RWPE2 (cell line): ENCODE results near the gene ADGRL2.

Experiments
- ATAC-seq: fragments of 200-7000 bp; cut with Tn5 transposase; 3 replicates; pipeline ENCODE4 v1.9.1; 2021; ENCODE audit warnings: low read depth
- DNase-seq: peaks from one replicate; pipeline ENCODE4 v3.0.0-alpha.2; 2020; ENCODE audit warnings: low spot score
- H3K27ac ChIP-seq: fragments of 450-650 bp; 2 replicates; pipeline ENCODE4 v1.5.1; 2017; ENCODE audit warnings: mild to moderate bottlenecking; ENCODE audit not compliant: poor library complexity, severe bottlenecking
- H3K27me3 ChIP-seq: fragments of 250-450 bp; sonication (Bioruptor Pico); 2 replicates; pipeline ENCODE4 v1.5.1; 2021; ENCODE audit warnings: mild to moderate bottlenecking, moderate library complexity; ENCODE audit not compliant: insufficient read depth, poor library complexity, severe bottlenecking
- H3K36me3 ChIP-seq: fragments of 250-450 bp; sonication (Bioruptor Pico); 2 replicates; pipeline ENCODE4 v1.5.1; 2020; ENCODE audit warnings: low read depth, mild to moderate bottlenecking, moderate library complexity
- H3K4me1 ChIP-seq: fragments of 250-450 bp; sonication (Bioruptor Pico); 2 replicates; pipeline ENCODE4 v1.5.1; 2021; ENCODE audit warnings: mild to moderate bottlenecking, moderate library complexity; ENCODE audit not compliant: insufficient read depth, poor library complexity, severe bottlenecking
- H3K4me3 ChIP-seq: fragments of 250-450 bp; sonication (Bioruptor Pico); 2 replicates; pipeline ENCODE4 v1.5.1; 2021; ENCODE audit warnings: mild to moderate bottlenecking, moderate library complexity; ENCODE audit not compliant: severe bottlenecking
- H3K9me3 ChIP-seq: fragments of 250-450 bp; sonication (Bioruptor Pico); 2 replicates; pipeline ENCODE4 v1.5.1; 2021; ENCODE audit warnings: mild to moderate bottlenecking, moderate library complexity; ENCODE audit not compliant: severe bottlenecking
- CTCF ChIP-seq: fragments of 450-650 bp; IDR thresholded peaks from one replicate; pipeline ENCODE4 v1.5.1; 2017; ENCODE audit warnings: mild to moderate bottlenecking, moderate library complexity; ENCODE audit not compliant: poor library complexity, severe bottlenecking

ADGRL2 gene

GRCh38 chr1:81811757-81812371 is 11.1 kb downstream of the ADGRL2 start:
- no peak for ATAC-seq
- DNase-seq = no peak
- H3K4me3 ChIP-seq = no peak overlapping the region
- H3K27ac ChIP-seq = no peak overlapping the region
- H3K27me3 ChIP-seq = peaks cover 21% of the 10 kb centered on the region
- H3K36me3 ChIP-seq = 0 out of 2 replicates have a peak, but pooled peaks cover 2% of the 10 kb centered on the region
- H3K4me1 ChIP-seq = no peaks in the 10 kb centered on the region
- TF ChIP-seq CTCF = peak; percentile 68
- H3K9me3 ChIP-seq = no peaks in the 10 kb centered on the region

- H3K4me1 ChIP-seq = no peaks in the 10 kb centered on the region
- peaks cover 12% of the 10 kb centered on the region for H3K27me3 ChIP-seq
- H3K4me3 ChIP-seq = no peak overlapping the region
These were observed 12.0 kb downstream of the ADGRL2 start for GRCh38 chr1:81812712-81813111.

GRCh38 chr1:81813691-81814090 is 13.0 kb downstream of the ADGRL2 start:
- Histone ChIP-seq H3K27me3 (peaks cover 6% of the 10 kb centered on the region), H3K9me3 (no peaks in the 10 kb centered on the region), H3K36me3 (0 out of 2 replicates have a peak, but pooled peaks cover 2% of the 10 kb centered on the region), H3K4me3 (no peak overlapping the region), H3K4me1 (no peaks in the 10 kb centered on the region), H3K27ac (no peak overlapping the region)
- DNase-seq (no peak), ATAC-seq (no peak)
- TF ChIP-seq CTCF = no peak

More at GRCh38 chr1:81812712-81813111, 12.0 kb downstream of the ADGRL2 start:
- Histone ChIP-seq H3K36me3 (0 out of 2 replicates have a peak, but pooled peaks cover 2% of the 10 kb centered on the region), H3K9me3 (no peaks in the 10 kb centered on the region), H3K27ac (no peak overlapping the region)
- no peak for TF ChIP-seq CTCF
- DNase-seq (no peak), ATAC-seq (no peak)

GRCh38 chr1:81819613-81820012 is 18.9 kb downstream of the ADGRL2 start:
- Histone ChIP-seq H3K4me1 (no peaks in the 10 kb centered on the region), H3K4me3 (no peak overlapping the region), H3K27me3 (no peaks in the 10 kb centered on the region), H3K9me3 (no peaks in the 10 kb centered on the region), H3K36me3 (no peaks in the 10 kb centered on the region), H3K27ac (no peak overlapping the region)
- TF ChIP-seq CTCF = no peak
- DNase-seq (no peak), ATAC-seq (no peak)

GRCh38 chr1:81820765-81821164 is 20.0 kb downstream of the ADGRL2 start:
- H3K4me1 ChIP-seq = no peaks in the 10 kb centered on the region
- no peak overlapping the region for H3K4me3 ChIP-seq
- no peaks in the 10 kb centered on the region for H3K9me3 ChIP-seq
- H3K27me3 ChIP-seq = no peaks in the 10 kb centered on the region
- ATAC-seq (no peak), DNase-seq (no peak)
- H3K36me3 ChIP-seq = no peaks in the 10 kb centered on the region
- TF ChIP-seq CTCF = no peak
- no peak overlapping the region for H3K27ac ChIP-seq
